ENCODE results near the gene LRP10.

The LRP10 gene

DNA sequence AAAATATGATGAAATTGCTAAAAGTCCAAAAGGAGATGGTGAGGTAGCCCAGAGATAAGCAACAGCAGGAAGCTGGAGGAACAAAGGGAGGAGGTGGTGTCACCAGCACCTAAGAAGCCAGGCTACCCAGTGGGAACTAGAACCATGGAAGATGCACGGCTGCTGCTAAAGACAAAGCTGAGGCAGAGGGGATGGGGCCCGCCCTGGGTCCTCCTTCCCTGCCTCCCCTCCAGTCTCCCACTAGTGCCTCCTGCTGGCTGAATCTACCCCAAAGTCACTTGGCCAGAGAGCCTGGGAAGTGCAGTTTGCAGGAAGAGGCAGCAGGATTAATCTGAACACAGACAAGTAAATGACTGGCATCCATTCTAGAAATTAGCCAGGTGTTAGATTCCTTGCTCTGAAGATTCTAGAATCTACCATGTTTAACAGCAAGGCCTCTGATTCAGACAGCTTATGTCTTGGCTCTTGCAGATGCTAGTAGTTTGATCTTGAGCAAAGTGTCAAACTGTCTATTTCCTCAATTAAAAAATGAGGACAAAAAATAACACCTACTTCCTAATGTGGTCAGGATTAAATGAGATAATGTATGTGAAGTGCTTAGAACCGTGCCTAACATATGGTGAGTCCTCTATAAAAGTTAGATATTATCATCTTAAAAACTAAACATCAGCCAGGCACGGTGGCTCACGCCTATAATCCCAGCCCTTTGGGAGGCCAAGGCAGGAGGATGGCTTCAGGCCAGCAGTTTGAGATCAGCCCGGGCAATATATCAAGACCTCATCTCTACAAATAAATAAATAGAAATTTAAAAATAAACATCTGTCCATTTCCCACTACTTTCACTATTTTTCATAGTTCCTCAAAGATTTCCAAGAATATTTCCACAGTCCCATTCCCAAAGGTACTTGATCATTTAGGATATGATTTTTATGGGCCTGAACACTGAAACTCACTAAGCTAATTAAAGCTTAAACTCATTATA is 5.8 kb upstream of the LRP10 start:
- no peak for DNase-seq

DNA sequence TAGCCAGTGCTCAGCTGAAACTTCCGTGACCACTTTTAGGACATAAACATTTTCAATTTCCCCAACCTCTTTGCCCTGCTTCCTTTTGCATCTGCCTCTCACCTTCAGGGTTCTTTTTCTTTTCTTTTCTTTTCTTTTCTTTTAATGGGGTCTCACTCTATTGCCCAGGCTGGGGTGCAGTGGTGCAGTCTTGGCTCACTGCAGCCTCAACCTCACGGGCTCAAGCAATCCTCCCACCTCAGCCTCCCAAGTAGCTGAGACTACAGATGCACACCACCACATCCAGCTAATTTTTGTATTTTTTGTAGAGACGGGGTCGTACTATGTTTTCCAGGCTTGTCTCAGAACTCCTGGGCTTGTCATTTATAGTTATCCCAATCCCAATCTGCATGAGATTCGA is 4.7 kb upstream of the LRP10 start:
- no peak for DNase-seq

DNA sequence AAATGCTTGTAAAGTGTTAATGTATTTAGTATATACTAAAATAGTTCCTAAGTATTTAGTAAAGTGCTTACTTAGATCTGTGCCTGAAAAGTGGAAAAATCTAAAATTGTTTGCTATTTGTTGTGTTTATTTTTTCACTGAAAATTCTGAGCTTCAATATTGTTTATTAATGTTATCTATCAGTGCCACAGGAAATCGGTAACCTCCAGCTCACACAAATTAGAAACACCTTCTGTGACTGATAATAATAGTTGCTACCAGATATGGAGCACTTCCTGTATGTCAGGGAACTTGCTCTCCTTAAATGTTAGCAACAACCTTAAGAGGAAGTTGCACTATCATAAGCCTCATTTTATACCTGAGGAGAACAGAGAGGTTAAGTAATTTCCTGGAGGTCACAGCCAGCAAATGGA is 723 bp upstream of the LRP10 start:
- no peak for DNase-seq

DNA sequence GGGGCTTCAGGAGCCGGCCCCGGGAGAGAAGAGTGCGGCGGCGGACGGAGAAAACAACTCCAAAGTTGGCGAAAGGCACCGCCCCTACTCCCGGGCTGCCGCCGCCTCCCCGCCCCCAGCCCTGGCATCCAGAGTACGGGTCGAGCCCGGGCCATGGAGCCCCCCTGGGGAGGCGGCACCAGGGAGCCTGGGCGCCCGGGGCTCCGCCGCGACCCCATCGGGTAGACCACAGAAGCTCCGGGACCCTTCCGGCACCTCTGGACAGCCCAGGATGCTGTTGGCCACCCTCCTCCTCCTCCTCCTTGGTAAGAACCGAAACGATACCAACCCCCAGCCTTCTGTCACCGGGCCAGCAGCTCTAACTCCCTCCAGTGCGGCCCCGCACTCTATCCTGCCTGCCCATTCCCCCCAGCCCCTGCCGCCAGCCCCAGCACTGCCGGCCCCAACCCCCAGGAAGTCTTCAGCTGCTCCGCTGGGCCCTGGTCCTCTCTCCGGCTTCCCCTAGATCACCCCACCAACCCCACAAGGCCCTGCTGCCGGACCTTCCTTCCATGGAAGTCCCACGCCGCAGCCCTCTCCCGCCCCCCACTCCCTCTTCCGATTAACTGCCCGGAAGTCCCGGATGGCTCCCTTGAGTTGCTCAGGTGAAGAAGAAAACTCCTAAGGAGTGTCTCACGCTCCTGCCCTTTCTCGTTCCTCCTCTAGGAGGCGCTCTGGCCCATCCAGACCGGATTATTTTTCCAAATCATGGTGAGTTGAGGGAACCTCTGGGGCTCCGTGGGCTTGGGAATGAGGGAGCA is 693 bp downstream of the LRP10 start:
- DNase-seq, result peak; percentile 59

DNA sequence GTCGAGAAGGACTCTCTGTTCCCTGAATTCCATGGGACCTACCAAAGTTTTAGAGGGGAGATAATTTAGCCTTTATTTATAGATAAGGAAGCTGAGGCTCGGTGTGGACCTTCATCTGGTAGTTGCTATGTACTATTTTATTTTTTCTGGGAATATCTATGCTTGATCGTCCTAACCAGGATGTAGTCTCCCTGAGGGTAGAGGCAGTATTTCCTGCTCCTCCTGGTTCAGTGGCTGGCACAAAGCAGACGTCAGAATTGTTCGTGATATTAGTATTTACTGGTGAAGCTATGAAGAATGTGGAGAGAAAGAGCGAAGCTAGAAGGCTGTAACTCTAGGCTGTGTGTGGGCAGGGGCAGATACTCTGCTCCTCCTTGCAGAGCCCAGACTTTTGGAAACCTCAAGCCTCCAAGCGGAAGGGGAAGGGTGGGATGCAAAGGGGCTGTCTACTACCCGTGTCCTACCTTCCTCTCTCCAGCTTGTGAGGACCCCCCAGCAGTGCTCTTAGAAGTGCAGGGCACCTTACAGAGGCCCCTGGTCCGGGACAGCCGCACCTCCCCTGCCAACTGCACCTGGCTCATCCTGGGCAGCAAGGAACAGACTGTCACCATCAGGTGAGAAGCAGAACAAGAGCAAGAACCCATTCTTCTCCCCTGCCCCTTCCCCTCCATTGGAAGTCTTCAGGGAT is 1.4 kb downstream of the LRP10 start:
- no peak for DNase-seq

DNA sequence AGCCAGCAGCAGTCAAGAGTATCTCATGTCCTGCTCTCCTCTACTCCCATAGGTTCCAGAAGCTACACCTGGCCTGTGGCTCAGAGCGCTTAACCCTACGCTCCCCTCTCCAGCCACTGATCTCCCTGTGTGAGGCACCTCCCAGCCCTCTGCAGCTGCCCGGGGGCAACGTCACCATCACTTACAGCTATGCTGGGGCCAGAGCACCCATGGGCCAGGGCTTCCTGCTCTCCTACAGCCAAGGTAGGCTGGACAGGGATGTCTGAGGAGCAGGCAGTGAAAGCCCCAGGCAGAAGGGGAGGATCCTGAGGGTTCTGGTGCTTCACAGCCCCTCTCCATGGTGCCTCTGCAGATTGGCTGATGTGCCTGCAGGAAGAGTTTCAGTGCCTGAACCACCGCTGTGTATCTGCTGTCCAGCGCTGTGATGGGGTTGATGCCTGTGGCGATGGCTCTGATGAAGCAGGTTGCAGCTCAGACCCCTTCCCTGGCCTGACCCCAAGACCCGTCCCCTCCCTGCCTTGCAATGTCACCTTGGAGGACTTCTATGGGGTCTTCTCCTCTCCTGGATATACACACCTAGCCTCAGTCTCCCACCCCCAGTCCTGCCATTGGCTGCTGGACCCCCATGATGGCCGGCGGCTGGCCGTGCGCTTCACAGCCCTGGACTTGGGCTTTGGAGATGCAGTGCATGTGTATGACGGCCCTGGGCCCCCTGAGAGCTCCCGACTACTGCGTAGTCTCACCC is 3.6 kb downstream of the LRP10 start:
- DNase-seq, result no peak

DNA sequence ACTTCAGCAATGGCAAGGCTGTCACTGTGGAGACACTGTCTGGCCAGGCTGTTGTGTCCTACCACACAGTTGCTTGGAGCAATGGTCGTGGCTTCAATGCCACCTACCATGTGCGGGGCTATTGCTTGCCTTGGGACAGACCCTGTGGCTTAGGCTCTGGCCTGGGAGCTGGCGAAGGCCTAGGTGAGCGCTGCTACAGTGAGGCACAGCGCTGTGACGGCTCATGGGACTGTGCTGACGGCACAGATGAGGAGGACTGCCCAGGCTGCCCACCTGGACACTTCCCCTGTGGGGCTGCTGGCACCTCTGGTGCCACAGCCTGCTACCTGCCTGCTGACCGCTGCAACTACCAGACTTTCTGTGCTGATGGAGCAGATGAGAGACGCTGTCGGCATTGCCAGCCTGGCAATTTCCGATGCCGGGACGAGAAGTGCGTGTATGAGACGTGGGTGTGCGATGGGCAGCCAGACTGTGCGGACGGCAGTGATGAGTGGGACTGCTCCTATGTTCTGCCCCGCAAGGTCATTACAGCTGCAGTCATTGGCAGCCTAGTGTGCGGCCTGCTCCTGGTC is 4.3 kb downstream of the LRP10 start:
- DNase-seq, result no peak

DNA sequence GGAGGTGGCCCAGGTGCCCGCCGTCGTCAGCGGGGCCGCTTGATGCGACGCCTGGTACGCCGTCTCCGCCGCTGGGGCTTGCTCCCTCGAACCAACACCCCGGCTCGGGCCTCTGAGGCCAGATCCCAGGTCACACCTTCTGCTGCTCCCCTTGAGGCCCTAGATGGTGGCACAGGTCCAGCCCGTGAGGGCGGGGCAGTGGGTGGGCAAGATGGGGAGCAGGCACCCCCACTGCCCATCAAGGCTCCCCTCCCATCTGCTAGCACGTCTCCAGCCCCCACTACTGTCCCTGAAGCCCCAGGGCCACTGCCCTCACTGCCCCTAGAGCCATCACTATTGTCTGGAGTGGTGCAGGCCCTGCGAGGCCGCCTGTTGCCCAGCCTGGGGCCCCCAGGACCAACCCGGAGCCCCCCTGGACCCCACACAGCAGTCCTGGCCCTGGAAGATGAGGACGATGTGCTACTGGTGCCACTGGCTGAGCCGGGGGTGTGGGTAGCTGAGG is 5.5 kb downstream of the LRP10 start:
- no peak for DNase-seq

DNA sequence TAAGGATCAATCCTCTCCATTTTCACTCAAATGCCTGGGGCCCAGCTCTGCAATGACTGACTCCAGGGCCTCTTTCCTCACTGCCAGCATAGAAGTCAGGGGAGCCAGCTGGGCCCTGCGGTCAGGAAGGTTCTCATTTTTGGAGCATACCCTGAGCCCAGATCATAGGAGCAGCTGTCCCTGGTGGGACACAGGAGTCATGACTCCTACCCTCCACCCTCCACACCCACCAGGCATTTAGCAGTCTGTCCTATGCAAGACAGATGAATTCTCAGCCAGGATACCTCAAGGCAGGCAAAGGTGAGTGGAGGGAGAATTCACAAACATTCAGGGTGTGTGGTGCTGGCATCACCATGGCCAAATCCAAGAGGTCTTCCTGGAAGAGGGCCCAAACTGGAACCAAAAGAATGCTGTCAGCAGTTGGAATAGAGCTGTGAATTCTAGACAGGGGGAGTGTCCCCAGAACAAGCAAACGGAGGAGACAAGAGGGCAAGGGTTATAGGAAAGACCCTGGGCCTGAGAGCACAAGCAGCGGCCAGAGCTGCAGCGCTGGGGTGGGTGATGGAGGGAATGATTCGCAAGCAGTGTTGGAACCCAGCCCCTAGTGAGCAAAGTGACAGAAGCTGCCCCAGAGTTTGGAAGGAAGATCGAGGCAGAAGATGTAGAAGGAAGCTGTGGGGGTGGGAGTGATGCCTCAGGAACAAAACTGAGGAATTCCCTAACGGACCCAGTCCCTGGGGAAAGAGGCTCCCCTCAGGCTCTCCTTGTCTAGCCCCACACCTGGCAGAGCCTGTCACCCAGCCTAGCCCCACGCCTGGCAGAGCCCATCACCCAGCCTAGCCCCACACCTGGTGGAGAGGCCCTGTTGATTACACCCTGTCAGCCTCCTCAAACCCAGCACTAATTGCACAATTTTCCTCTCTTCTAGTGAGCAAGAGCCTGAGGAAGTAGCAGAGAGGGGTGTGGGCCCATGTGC is 7.0 kb downstream of the LRP10 start:
- no peak for DNase-seq

DNA sequence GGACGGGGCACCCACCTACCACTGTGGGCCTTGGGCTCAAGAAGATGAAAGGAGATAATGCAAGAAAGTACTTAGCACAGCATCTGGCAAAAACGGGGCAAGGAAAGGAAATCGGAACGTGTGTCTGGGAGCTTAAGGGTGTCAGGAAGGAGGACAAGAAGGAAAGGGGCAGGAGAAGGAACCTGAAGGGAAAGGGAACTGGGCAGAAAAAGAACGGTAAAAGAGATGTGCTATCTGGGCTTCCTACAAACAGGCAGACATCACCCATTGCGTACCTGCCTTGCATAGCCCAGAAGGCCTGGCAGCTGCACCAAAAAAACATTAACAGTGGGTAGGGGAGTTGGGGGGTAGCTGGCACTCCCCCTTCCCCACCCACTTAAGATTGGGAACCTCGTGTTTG is 10.5 kb downstream of the LRP10 start:
- DNase-seq, result no peak

DNA sequence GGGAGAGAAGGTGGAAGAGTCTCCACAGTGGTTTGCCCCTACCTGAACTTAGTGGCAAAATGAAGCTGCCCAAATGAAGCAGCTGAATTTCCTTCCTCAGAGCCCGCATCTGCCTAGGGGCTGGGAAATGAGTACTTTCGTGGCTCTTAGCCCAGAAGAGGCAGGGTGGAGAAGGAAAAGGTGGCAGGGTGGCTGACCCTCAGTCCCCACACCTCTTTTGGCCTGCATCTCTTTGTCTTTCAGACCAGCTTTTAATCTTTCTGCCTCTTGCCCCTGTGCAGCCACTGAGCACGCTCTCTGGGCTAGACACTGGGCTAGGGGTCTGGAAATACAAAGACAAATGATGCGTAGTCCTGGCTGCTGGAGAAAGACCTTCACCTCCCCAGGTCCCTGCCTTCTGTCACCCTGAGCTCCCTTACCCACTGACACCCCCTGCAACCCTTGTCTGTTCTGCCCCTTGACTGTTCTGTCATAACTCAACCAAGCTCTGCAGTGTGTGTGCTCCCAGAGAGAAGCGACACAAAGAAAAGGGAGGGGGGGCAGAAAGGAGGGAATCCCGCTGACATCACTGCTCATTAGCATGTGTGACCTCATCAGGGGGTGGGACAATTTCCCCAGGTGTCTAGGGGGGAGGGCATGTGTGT is 11.1 kb downstream of the LRP10 start:
- DNase-seq, result peak; percentile 3

DNA sequence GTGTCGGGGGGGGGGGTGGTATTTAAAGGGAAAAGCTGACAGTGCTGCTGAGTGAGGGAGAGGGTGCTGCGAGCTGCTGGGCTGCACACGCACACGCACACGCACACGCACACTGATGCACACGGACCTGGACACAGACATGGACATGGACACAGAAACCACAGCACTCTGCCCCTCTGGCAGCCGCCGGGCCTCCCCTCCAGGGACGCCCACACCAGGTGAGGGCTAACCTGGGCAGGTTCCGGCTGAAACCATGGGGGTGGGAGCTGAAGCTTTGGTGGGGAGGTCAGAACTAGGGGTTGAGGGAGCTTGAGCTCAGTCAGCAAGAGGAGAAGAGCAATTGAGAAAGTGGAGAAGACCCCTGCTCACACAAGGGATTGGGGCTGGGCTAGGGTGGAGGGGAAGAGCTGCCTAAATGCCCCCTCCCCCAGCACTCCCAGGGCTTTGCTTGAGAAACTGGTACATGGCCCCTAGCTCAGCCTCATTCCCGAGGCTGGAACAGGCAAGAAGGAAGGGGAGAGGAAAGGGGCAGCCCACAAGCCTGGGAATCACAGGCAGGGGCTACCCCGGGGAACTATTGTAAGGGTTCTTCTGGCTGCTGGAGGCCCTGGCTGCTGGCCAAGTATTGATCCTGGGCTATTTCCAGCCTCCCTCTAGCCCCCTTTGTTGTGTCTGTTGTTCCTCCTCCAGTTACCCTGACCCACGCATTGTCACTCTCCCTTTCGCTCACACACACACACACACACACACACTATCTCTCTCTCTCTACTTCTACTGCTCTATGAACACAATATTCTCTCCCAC is 11.8 kb downstream of the LRP10 start, which contains the start of gene REM2:
TSS of gene REM2 (plus strand) at position 50 of the 804 bp plus-strand sequence. CDS start at position 116, 66 bp downstream.
- DNase-seq, result no peak

DNA sequence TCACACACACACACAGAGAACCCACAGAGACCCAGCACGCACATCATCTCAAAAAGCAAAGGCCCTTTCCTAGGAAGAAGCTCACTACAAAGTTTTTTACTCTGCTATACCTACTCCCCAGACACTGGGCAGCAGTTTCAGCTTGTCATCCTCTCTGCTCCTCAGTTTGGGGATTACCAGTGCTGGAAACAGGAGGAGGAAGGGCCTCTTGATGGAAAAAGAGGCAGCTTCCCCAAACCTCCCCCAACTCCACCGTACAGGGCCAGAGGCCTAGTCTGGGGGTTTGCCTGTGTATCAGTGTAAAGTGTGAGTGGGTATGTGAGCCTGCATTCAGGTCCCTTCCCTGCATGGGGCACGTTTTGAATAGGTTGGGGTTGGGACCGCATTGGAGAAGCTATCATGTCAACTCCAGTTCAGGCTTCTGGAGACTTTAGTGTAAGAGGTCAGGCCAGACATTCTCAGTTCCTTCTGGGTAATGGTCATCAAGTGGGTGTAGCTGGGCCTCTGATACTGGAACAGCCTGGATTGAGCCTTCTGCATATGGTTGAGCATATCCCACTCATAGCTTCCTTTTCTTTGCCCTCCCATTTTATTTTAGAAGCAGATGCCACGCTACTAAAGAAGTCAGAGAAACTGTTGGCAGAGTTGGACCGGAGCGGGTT is 12.7 kb downstream of the LRP10 start:
- DNase-seq, result no peak

DNA sequence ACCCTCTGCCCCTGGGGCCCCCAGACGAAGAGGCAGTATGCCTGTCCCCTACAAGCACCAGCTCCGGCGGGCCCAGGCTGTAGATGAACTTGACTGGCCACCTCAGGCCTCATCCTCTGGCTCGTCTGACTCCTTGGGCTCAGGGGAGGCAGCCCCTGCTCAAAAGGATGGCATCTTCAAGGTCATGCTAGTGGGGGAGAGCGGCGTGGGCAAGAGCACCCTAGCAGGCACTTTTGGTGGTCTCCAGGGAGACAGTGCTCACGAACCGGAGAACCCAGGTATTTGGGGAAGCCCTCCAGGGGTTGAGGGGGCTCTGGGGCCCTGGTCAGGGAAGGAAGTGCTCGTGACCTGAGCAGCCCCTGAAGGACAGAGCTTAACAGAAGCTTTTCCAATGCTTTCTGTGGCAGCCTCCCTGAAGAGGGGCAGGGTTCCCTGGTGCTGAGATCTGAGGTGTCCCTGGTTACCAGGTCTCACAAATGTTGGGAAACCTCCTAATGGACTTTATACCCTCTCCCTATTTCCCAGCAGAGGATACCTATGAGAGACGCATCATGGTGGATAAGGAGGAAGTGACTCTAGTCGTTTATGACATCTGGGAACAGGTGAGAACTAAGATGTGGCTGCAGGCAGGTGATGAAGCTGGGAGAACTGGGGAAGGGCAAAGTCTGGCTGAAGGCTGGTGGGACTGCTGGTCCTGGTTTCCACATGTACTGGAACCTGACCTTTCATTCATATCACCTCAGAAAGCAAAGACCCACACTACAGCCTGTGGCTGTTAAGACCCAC is 13.4 kb downstream of the LRP10 start:
- no peak for DNase-seq

DNA sequence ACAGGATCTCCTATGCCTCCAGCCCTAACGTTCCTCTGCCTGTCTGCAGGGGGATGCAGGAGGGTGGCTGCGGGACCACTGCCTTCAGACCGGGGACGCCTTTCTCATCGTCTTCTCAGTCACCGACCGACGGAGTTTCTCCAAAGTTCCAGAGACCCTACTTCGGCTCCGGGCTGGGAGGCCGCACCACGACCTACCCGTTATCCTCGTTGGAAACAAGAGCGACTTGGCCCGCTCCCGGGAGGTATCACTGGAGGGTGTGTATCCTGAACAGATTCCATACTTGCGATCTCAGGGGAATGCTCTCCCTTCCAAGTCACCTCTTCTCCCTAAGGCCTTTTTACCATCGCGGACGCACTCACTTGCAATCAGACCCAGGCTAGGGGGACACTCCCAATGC is 14.4 kb downstream of the LRP10 start:
- DNase-seq, result no peak

DNA sequence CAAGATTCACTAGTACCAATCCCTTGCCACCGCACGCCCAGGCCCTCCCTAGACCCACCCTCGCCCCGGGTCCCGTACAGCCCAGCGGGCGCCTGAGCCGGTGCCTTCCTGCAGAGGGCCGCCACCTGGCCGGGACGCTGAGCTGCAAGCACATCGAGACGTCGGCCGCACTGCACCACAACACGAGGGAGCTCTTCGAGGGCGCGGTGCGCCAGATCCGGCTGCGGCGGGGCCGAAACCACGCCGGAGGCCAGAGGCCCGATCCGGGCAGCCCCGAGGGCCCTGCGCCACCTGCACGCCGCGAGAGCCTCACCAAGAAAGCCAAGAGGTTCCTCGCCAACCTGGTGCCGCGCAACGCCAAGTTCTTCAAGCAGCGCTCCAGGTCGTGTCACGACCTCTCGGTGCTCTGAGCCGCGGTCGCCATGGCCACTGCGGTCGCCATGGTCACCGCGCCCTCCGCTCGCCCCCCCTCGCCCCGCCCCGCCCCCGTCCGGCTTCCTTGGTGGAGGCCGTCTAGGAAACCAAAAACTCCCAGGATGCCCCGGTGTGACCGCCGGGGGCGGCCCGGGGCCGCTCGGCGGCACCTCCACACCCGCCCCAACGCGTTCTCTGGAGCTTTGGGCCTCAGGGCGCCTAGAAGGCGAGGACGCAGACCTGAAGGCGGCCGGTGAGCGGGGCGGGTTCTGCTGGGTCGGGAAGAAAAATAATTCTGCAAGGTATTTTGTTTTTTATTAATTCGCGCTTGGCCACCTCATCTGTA is 15.1 kb downstream of the LRP10 start:
- DNase-seq, result peak; percentile 46

All from T1000 (cell line).